Epithelial cell of proximal tubule (primary cell): ENCODE measurements around the gene CHST13. TPM values are rescaled to one million over a fixed set of nuclear protein-coding genes. Genes with fewer than 3 reads are reported as not detected.
A peak's percentile ranks its signal among the peaks of the same experiment; 100 is the strongest.

Source experiments
- DNase-seq: peaks from one replicate; pipeline ENCODE4 v3.0.0-alpha.2; 2011; ENCODE audit warnings: low read depth
- H3K4me3 ChIP-seq: 2 replicates; pipeline ENCODE4 v1.5.1; 2011; ENCODE audit warnings: low read depth, mild to moderate bottlenecking, low read length
- total RNA-seq: library from RNA; depleted of rRNA; stranded (reverse); fragments of >200 nt; gene quantifications from 2 replicates; pipeline ENCODE4 v1.2.3, GENCODE V29; 2015
- TF ChIP-seq, protein P1 (sequence below): conservative IDR thresholded peaks from 2 replicates; pipeline ENCODE4 v1.5.1; 2012; ENCODE audit warnings: low read depth, mild to moderate bottlenecking, low read length

Gene CHST13
- total RNA-seq, 1 donor from 2014 or later = 0.29 TPM

GRCh38 chr3:126562737-126563276 is 38.9 kb downstream of the CHST13 start:
- TF ChIP-seq, protein P1, sequence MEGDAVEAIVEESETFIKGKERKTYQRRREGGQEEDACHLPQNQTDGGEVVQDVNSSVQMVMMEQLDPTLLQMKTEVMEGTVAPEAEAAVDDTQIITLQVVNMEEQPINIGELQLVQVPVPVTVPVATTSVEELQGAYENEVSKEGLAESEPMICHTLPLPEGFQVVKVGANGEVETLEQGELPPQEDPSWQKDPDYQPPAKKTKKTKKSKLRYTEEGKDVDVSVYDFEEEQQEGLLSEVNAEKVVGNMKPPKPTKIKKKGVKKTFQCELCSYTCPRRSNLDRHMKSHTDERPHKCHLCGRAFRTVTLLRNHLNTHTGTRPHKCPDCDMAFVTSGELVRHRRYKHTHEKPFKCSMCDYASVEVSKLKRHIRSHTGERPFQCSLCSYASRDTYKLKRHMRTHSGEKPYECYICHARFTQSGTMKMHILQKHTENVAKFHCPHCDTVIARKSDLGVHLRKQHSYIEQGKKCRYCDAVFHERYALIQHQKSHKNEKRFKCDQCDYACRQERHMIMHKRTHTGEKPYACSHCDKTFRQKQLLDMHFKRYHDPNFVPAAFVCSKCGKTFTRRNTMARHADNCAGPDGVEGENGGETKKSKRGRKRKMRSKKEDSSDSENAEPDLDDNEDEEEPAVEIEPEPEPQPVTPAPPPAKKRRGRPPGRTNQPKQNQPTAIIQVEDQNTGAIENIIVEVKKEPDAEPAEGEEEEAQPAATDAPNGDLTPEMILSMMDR = no peak
- no peak overlapping the region for H3K4me3 ChIP-seq
- no peak for DNase-seq

GRCh38 chr3:126567696-126568438 is 43.9 kb downstream of the CHST13 start:
- no peak for DNase-seq
- TF ChIP-seq, protein P1 = peak; percentile 59

GRCh38 chr3:126568776-126569342 is 44.9 kb downstream of the CHST13 start:
- TF ChIP-seq, protein P1 = no peak
- no peak overlapping the region for H3K4me3 ChIP-seq

More at GRCh38 chr3:126567696-126568438, 43.9 kb downstream of the CHST13 start:
- H3K4me3 ChIP-seq = no peak overlapping the region

DNA sequence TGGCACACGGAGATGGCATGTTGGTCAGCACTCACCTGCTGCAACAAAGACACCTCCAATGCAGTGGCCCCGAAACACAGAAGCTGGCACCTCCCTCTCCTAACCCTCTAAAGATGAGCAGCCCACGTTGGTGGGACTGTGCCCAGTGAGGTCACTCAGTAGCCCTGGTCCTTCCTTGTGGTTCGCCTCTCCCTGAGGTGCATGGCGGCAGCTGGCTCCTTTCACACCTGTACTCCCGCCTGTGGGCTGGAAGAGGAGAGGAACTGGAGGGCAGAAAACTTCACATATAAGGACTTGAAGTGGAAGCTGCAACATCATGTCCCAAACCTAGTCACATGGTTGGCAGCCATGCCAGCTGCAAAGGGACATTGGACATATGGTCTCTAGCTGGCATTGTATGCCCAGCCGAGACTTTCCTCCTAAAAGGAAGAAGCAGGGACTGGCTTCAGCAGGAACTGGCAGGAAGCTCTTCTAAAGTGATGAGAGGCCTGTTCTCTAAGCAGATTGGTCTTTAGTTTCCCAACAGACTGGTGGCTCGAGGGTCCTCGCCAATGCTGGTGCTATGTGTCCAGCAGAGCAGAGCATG is 45.5 kb downstream of the CHST13 start:
- DNase-seq = no peak

More at GRCh38 chr3:126568776-126569342, 44.9 kb downstream of the CHST13 start:
- DNase-seq = no peak

DNA sequence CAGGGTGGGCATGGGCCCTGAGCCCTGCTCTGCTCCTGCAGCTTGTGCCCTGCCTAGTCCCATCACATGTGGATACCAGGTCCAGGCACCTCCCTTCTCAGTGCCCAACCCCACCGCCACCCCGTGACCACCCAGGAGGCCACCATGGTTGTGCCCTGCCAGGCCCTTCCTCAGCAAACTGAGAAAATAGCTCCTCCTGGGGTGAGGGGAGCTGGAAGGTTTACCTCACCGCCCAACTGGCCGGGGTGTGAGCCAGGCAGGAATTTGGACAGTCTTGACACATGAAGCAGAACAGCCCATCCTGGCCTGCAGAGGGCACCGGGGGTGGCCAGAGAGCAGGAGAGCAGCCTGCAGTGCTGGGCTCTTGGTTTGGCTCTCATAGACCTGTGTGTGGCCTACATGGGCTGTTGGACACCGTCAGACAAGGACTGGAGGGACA is 46.2 kb downstream of the CHST13 start:
- TF ChIP-seq, protein P1 = no peak
- no peak for DNase-seq

More for the DNA sequence above, 45.5 kb downstream of the CHST13 start:
- H3K4me3 ChIP-seq = no peak overlapping the region
- TF ChIP-seq, protein P1 = no peak

DNA sequence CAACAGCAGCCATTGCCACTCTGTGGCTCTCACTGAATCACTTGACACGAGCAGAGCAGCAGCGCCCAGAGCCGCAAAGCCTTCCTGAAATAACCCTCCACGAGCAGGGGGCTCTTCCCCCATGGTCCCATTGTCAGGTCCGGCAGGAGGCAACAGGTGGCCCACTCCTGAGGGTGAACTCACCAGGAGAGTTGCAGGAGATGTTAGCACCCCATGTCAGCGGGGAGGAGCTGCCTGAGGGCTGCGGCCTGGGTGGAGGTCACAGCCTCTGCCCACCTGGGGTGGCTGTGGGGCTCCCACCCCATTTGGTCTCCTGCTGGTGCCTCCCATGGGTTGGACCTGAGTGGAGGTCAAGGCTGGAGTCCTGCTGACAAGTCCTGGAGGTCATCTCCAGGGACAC is 47.1 kb downstream of the CHST13 start:
- DNase-seq = no peak
- no peak overlapping the region for H3K4me3 ChIP-seq
- TF ChIP-seq, protein P1 = no peak

More for the DNA sequence above, 46.2 kb downstream of the CHST13 start:
- no peak overlapping the region for H3K4me3 ChIP-seq
